Measurements from ENCODE around the gene CUBN. TPM values are rescaled to one million over a fixed set of nuclear protein-coding genes. Genes with fewer than 3 reads are reported as not detected.
"Not testable (repeated sequence)": the region's sequence is repeated elsewhere in the genome, so short reads cannot be mapped to it uniquely, and the experiment has no call there.

CUBN gene
- polyA plus RNA-seq, 1 donor: 3.7 TPM

DNA sequence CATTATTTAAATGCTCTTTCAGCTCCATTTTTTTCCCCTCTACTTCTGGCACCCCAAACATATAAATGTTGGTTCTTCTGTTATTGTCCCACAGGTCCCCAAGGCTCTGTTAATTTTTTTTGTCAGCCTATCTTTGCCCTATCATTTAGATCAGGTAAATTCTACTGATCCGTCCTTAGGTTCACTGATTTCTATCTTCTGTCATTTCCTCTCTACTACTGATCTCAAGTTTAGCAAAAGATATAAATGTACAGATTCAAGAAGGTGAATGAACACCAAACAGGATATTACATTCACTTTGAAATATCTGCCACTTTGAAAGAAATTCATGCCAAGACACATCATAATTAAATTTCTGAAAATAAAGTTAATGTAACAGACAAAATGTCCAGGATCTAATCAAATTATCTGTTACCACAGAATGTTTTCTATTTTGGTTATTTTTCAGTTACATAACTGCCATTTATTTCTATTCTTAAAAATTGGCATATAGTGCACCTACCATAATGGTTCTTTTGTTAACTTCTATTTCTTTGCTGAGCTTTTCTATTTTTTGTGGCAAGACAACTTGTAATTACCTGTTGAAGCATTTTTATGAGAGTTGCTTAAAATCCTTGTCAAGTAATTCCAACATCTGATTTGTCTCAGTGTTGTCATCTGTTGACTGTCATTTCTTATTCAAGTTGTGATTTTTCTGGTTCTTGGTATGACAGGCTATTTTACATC lies 12.1 kb upstream of the CUBN start:
- DNase-seq (ENCODE audit: low read depth): no peak

DNA sequence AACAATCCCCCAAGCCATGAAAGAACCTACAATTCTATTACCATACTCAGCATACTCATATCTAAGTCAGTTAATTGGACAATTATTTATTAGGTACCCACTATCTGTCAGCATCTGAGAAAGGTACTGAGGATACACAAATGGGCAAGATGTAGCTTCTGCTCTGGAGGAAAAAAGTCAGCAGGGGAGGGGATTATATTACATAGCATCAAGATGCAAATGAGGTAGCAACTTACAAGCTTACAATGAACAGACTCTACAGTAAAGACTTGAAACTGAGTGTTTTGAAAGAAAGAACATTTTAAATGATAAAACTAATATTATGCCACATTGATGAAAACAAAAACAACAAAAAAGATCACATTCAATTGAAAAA lies 10.8 kb upstream of the CUBN start:
- DNase-seq (ENCODE audit: low read depth): no peak

DNA sequence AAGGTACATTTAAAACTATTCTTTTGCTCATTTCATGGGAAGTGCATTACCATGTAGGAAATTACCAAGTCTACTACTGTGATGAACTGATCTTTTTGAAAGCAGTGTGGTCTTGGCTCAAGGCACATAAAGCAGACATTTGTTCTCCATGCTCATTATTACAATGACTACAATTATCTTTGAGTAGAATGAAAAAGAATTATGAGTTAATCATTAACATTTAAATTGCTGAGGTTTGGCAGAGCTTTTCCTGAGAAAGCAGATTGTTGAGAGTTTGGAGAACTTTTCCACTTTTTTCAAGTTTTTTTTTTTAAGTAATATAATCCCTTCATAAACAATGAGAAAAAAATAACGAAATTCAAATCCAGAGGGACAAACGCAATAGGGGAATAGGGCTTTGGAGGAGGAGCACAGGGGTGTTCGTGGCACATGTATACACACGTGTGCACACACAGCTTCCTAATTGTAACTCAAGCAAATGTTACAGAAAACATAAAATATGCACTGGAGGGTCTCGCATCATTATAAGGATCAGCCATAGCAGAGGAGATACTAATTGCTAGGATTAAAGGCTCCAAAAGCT lies 8.9 kb upstream of the CUBN start:
- no peak for DNase-seq (ENCODE audit: low read depth)

DNA sequence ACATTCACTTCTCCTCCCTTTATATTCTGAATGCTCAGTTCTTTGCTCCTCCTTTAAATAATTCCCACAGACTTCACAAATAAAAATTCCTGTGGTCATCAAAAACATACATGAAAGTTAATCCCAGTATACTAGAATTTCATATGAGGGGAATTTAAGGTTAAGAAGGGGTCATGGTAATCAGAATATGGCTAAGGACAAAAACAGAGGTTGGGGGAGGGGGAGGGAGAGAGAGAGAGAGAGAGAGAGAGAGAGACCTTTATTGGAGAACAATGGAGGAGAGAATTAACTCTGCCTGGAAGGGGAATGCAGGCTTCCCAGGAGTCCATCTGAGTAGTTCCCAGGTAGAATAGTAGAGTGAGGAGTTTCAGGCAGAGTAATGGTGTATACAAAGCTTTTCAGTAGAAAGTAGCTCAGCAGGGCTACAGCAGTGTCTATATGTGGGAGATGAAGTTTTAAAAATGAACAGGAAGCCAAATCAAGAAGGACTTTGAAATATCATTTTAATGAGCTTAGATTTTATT lies 5.2 kb upstream of the CUBN start:
- no peak for DNase-seq (ENCODE audit: low read depth)

DNA sequence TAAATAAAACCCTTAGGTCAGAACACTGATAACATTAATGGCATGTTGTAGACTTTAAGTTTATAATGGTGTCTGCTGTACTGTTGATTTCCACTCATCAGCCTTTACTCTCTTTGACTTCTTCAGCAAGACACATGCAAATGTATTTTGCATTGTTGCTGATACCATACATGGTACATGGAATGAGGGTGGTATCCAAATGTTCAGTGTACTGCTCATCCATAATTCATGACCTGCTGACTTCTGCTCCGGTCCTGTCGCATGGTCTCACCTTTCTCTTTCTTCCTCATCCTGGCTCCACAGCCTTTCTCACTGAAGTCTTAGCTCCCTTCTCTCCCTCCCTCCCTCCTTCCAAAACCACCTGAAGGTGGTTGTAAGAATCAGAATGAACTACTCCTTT lies 4.7 kb upstream of the CUBN start:
- DNase-seq (ENCODE audit: low read depth): no peak

DNA sequence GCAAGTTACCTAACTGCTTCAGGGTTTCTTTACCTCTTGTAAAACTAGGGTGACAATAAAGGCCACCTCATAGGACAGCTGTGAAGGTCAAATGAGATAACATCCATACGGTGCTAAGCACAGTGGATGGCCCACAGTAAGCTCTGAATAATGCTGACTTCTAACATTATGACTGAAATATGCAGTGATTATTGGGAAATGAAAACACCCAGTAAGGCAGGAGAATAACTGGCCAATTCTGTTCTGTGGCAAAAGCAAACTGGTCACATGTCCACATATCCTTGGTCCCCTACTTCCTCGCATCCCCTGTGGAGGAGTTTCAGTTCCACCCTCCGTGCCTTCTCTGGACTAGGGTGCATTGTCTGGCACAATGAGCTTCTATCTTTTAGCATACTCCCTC lies 1.4 kb downstream of the CUBN start:
- no peak for DNase-seq (ENCODE audit: low read depth)

DNA sequence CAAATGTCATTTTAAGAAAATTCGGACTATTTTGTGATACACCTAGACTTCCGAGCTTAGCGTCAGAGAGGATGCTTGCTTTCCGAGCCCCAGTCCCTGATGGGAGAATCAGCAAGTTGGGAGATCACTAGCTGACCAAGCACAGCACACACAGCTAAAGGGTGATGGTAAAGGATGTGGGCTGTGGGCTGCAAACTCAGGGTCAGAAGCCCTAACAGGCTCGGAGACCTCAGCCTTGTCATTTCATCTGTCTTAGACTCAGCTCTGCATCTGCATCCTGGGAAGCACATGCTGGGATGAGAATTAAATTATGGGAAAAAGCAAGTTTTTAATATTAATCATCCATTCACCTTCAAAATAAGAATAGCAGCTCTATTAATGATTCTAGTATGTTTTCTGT lies 3.3 kb downstream of the CUBN start:
- no peak for DNase-seq (ENCODE audit: low read depth)

DNA sequence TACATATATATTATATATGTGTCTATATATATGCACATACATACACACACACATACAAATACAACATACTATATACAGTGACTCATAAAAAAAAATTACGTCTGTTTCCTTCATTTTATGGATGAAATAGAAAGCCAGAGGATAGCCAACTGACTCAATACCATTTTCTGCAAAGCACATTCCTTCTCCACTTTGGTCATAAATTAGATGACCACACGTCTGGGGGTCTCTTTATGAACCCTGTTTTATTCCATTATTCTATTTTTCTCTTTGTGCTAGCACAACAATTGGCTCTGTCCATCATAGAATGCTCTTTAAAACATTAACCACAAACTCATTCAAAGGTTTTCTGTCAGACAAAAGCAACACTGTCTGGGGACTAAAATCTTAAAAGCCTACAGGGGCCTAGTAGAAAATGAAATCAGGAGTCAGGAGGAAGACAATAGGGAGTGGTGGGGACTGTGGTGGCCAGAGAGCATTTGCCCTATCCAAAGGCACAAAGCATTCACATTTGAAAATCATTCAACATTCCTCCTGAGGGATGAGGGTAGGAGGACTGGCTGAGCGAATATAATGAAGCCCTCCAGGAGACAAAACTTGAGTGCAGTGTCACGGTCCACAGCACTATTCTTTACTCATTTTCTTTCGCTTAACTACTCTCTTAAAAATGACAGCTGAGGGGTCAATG lies 4.3 kb downstream of the CUBN start:
- DNase-seq (ENCODE audit: low read depth): no peak

DNA sequence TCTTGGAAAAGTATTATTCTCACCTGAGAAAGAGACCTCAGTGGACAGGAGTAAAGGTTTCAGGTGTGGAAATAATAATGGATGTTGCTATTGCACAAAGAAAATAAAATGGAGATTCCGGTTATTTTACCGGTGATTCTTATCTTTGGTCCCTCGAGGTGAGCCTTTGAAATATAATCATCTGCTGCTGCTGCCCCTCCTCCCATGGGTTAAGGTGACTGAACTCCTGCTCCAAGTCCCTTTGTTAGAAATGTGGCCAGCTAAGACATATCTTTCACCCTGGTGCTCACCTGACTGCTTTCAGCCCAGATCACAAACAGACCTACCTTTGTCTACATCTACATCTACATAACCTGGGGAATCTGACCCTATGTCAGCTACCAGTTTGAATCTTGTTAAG lies 5.7 kb downstream of the CUBN start:
- no peak for DNase-seq (ENCODE audit: low read depth)

DNA sequence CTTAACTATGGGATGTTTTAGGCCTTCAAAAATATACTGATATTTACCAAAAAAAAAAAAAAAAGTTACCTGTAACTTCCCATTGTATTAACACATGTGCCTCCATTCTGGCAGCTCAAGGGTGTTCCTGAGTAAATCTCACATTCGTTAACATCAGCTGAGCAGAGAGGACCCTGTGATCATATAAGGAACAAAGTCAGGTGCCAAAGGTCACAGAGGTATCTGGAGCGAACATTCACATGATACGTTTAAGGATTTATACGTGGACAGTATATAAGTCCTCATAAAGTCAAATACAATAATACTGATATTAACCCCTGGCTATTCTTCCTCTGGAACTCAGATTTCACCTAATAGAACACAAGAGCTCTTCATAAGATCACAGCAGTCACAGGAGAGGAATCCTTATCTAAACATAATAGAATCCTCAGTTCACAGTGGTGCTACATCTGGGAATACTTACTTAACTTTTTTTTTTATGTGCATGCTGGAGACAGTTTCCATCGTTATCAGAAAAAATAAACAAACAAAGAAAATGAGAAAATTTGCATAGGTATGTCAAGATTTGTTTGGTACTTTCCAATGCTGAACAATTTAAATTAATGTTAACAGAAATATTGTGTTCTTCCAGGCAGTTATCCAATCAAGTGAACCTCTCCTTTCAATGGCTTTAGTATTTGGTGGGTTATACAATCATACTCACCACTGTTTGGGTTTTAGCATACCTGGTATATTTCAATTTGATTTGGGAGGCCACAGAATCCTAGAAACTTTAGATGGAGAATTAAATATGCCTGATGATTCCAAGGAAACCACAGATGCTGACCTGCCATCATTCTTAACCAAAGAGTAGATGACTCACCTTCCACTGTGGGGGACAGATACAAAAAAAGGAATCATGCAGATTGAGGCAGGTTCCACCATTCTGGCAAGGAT lies 6.6 kb downstream of the CUBN start:
- no peak for DNase-seq (ENCODE audit: low read depth)

DNA sequence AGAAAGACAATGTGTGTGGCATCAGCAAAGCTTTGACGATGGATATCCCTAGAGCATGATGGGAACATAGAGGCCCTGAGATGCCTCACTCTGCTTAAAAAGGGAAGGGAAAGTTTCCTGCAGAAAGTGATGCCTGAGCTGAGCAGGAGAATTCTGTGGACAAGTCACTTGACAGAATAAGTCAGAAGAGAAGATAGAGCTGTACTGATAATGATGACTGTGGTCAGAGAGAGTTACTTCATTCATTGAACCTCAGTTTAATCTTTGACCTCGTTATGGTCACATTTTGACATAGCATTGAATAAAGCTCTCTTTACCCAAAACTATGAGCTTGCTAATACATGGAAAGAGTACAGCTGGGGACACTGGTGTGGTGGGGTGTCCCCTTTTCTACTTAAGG lies 7.6 kb downstream of the CUBN start:
- DNase-seq (ENCODE audit: low read depth): no peak

DNA sequence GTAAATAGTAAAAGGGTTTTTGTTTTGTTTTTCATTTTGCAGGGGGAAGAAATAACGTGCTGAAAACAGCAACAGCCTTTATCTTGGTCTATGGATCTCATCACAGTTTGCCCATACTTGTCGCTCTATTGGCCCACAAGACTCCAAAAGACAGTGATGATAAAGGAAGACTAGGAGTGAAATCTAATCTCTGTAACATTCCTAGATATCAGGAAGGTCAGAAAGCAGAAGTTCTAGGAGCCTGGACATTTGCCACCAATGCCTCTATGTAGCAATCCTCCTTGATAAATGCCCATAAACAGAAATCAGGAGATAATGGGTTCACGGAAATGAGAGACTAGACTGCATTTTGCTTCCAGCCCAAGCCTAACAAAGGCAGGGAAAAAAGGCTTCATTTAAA lies 8.9 kb downstream of the CUBN start:
- no peak for DNase-seq (ENCODE audit: low read depth)

DNA sequence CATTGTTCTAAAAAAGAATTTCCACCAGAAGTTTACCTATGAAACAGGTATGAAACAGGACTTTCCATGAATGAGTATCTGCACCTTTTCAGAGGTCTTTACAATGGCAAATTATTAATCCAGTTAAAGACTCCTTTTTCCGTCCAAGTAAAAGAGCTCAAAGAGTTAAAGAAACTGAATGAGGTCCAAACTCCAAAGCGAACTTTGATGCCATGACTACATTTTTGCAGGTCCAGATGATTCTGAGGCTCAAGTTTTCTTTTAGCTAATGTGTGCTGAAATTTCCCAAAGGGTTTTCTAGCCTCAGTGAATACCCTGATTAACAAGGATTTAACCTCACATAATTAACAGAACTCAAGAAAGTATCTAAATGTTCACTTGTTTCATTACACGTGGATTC lies 9.8 kb downstream of the CUBN start:
- DNase-seq (ENCODE audit: low read depth): no peak

DNA sequence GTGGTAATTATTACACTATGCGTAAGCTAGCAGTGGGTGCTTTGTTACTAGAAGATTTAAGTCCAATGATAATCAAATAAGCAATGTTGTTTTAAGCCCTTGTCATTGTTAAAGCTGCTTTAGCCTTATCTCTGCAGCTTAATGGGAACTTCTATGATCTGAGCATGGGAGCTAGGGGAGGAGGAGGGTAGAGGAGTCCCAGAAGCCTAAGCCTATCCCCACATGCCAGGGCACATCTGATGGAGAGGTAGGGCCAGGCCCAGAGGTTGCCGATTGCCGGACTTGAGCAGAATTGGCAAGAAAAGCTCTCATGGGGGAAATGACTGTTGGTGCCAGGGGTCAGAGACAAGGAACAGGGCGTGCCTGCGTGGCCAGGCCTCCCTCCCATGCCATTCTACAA lies 13.4 kb downstream of the CUBN start:
- no peak for DNase-seq (ENCODE audit: low read depth)

DNA sequence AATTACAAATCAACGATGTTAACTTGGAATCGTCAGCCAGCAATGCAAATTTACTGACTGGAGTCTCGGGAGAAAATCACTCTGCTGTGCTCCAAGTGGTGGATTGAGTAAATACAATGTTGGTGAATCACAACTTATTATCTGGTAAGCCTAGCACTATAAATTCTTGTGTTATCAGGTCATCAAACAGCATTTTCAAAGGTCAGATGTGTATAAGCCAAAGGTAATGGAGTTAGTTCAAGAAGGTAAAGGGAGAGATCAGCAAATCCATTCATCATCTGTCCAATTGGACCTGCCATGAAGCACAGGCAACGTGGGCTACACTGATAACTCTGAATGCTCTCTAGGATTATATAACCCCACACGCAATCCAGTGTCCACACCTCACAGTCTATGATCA lies 13.9 kb downstream of the CUBN start:
- DNase-seq (ENCODE audit: low read depth): no peak

DNA sequence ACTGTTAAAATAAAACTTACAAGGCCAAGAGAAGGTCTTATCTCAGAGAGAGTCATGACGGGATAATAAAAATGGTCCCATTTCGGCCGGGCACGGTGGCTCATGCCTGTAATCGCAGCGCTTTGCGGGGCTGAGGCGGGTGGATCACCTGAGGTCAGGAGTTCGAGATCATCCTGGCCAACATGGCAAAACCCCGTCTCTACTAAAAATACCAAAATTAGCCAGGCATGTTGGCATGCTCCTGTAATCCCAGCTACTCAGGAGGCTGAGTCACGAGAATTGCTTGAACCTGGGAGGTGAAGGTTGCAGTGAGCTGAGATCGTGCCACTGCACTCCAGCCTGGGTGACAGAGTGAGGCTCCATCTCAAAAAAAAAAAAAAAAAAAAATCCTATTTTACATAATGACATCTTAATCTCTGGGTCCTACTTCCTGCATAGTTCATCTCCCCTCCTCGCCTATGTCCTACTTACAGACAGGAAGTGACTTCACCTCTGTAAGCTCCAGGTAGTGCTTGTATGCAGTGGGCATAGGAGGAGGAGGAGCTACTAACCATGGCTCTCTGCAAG lies 14.7 kb downstream of the CUBN start:
- not testable (repeated sequence) for DNase-seq (ENCODE audit: low read depth)

DNA sequence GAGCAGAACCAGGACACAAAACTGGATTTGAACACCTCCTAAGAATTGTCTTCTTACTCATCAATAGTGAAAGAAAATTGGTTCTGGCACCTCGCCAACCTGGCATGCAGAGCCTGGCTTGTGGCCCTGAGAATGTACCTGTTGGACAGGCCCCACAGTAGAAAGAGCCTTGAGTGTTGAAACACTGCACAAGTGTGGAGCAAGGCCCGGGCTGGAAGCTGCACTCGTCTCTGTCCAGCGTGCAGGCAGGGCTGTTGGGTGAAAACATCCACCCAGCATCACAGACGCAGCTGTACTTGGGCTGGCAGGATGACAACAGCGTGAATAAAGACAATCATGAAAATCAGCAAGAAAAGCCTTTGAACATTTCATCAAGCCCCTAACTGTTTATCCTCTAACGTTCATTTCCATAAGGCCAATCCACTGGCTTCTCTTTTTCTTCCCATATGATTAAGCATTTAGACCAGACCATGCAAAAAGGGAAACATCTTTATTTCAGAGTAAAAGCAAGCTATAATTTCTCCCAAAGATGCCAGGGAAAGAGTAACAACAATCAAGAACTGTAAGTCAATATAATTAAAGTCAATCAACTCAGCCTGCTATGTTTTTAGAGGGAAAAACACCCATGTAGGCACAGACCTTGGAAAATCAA lies 15.6 kb downstream of the CUBN start:
- no peak for DNase-seq (ENCODE audit: low read depth)

DNA sequence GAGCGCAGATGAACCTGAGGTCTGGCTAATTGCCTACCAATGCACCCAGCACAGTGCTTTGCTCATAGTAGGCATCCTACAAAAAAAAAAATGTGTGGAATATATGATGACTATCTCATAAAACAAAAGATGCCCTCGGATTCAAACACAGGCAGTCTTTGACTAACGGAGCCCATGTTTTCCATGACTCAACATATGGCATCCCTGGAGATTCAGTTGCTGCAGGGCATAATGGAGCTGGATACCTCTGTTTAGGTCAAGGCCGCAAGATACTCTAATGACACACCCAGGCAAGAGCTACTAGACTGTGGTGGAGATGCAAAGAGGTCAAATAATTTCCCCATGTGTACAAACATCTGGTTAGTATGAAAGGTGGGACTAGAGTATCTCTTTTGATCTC lies 16.3 kb downstream of the CUBN start:
- DNase-seq (ENCODE audit: low read depth): no peak

DNA sequence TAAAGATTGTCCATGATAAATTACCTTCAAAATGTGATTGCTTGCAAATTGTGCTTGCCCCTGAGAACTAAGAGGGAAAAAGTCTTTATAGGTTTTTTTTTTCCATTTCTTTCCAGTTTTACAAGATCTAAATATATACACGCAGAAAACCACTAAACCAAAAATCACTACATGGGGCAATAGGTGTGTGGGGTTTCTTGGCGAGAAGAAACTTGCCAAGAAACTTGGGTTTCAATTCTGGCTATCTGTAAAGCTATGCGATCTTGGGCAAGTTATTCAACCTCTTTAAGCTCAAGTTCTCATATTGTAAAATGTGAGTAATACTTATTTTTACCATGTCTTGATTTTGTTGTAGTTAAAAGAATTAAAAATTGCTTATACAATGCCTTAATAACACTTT lies 17.0 kb downstream of the CUBN start:
- no peak for DNase-seq (ENCODE audit: low read depth)

DNA sequence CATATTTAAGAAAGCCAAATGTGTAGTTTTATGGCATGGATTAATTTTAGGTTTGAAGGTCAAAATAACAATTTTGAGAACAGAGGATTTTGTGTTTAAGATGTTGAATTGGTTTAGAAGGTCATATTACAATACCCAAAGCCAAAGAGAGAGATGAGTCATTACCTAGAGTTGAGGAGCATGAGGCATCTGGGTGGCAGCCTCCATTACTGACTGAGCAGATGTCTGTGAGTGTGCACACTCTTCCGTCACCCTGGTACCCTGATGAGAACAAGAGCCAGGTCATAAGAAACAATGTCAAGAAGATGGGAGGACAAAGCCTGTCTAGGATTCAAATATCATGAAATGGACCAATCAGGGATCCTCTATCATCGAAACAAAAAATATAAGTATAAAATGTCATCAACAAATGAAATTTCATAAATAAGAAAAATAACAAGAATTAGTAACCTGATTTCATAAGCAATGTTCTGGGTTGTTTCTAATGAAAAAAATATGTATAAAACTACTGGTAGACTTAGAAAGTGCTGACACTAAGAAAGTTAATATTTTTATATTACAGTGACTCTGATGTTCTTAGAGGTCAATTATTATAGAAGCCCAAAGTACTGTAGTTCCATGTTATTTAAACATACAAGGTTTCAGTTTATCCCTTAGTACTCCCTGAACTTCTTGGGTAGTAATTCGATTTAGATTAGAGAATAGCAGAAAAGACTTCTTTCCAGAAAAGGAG lies 20.0 kb downstream of the CUBN start:
- no peak for DNase-seq (ENCODE audit: low read depth)

Measured in forelimb muscle (tissue), 1 donor.